Activated naive CD8-positive, alpha-beta T cell treated with anti-CD3 and anti-CD28 coated beads for 36 hours (primary cell): ENCODE data around the gene GJA10. TPM values are rescaled to one million over a fixed set of nuclear protein-coding genes. Genes with fewer than 3 reads are reported as not detected.
A peak's percentile ranks its signal among the peaks of the same experiment; 100 is the strongest.
"Not testable (repeated sequence)": the region's sequence is repeated elsewhere in the genome, so short reads cannot be mapped to it uniquely, and the experiment has no call there.

Experiments
- DNase-seq: peaks from one replicate; pipeline ENCODE4 v3.0.0; 2021
- H3K27ac Mint-ChIP-seq: one replicate; pipeline ENCODE4 v1.8.0; 2022; ENCODE audit warnings: mild to moderate bottlenecking, moderate library complexity, mixed read lengths
- H3K27me3 Mint-ChIP-seq: one replicate; pipeline ENCODE4 v1.8.0; 2022; ENCODE audit warnings: mild to moderate bottlenecking, mixed read lengths
- H3K36me3 Mint-ChIP-seq: one replicate; pipeline ENCODE4 v1.8.0; 2021; ENCODE audit warnings: mild to moderate bottlenecking, mixed read lengths
- H3K4me1 Mint-ChIP-seq: one replicate; pipeline ENCODE4 v1.8.0; 2021; ENCODE audit warnings: mixed read lengths
- H3K4me3 Mint-ChIP-seq: one replicate; pipeline ENCODE4 v1.8.0; 2022; ENCODE audit warnings: mild to moderate bottlenecking, moderate library complexity, mixed read lengths
- H3K9me3 Mint-ChIP-seq: one replicate; pipeline ENCODE4 v1.8.0; 2022; ENCODE audit warnings: mixed read lengths
- total RNA-seq, 2 experiments: library from RNA; stranded (reverse); gene quantifications; one replicate each; pipeline ENCODE4 v1.2.3, GENCODE V29; 2021

Gene GJA10
- total RNA-seq, 2 experiments from 2014 or later, result not detected

DNA sequence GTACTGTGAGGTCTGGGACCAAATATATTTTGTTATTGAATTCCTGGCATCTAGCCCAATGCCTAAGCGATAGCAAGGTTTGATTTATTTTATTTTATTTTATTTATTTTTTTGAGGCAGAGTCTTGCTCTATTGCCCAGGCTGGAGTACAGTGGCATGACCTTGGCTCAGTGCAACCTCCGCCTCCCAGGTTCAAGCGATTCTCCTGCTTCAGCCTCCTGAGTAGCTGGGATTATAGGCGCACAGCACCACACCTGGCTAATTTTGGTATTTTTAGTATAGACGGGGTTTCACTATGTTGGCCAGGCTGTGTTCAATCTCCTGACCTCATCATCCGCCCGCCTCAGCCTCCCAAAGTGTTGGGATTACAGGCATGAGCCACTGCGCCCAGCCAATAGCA lies 1.7 kb upstream of the GJA10 start:
- H3K27me3 Mint-ChIP-seq, result peaks cover 64% of the 10 kb centered on the region

DNA sequence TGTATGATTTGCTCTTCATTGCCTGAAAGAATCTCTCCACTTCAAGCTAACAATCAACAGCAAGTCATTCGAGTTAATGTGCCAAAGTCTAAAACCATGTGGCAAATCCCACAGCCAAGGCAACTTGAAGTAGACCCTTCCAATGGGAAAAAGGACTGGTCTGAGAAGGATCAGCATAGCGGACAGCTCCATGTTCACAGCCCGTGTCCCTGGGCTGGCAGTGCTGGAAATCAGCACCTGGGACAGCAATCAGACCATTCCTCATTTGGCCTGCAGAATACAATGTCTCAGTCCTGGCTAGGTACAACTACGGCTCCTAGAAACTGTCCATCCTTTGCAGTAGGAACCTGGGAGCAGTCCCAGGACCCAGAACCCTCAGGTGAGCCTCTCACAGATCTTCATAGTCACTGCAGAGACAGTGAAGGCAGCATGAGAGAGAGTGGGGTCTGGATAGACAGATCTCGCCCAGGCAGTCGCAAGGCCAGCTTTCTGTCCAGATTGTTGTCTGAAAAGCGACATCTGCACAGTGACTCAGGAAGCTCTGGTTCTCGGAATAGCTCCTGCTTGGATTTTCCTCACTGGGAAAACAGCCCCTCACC lies 1.1 kb downstream of the GJA10 start:
- H3K27ac Mint-ChIP-seq, result no peak overlapping the region
- DNase-seq, result no peak
- H3K9me3 Mint-ChIP-seq, result no peaks in the 10 kb centered on the region
- peaks cover 6% of the 10 kb centered on the region for H3K4me1 Mint-ChIP-seq
- no peaks in the 10 kb centered on the region for H3K36me3 Mint-ChIP-seq
- peaks cover 57% of the 10 kb centered on the region for H3K27me3 Mint-ChIP-seq
- no peak overlapping the region for H3K4me3 Mint-ChIP-seq

More for the DNA sequence above, 1.7 kb upstream of the GJA10 start:
- not testable (repeated sequence) for H3K36me3 Mint-ChIP-seq, H3K27ac Mint-ChIP-seq, H3K9me3 Mint-ChIP-seq, H3K4me3 Mint-ChIP-seq, DNase-seq
- H3K4me1 Mint-ChIP-seq, result peaks cover 11% of the 10 kb centered on the region

DNA sequence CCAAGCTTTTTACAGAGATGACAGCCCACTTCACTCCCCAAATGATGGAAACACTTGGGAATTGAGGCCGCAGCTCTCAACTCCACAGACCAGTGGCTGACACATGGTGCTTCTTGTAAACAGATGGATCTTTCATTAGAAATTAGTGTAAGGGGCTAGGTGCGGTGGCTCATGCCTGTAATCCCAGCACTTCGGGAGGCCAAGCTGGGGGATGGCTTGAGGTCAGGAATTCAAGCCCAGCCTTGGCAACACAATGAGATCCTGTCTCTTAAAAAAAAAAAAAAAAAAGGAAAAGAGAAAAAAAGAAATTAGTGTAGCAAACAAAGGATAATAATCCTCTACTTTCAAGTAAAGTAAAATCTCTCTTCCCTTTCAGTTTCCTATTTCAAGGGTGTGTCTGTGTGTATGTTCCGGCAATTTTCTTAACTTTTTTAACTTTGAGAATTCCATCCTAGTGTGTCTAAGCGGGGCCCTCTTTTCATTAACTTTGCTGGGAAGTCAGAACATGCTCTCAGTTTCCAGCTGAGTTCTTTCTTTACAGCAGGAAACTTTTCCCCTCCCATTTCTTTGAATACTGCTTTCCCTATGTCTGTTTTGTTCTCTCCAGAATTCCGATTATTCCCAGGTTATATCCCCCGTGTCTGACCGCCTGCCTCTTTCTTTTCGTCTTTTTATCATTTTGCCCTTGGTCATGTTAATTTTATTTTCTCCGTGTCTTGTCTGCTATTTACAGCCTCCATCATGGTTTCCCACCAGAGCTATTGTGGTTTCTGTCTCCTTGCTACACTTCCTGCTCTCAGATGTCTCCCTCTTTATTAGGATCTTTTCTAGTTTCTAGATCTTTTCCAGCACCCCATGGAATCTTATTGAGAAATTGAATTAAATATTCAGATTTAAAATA lies 16.0 kb downstream of the GJA10 start:
- H3K9me3 Mint-ChIP-seq, H3K36me3 Mint-ChIP-seq, H3K4me1 Mint-ChIP-seq, H3K27ac Mint-ChIP-seq, DNase-seq, H3K27me3 Mint-ChIP-seq: not testable (repeated sequence)
- H3K4me3 Mint-ChIP-seq, result peak overlapping the region; percentile 23

DNA sequence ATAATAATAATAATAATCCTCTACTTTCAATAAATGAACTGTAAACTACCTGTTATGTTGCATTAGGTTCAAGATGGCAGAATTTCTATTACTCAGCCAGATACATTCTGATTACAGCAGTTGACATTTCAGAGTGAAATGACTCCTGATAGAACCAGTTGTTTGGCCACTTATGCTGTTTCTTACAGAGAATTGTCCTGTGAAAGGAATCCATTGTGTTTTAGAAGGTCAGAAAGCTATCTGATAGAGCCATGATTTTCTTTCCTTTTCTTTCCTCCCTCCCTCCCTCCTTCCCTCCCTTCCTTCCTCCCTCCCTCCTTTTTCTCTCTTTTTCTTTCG lies 16.6 kb downstream of the GJA10 start:
- H3K4me1 Mint-ChIP-seq, result peaks cover 10% of the 10 kb centered on the region
- H3K36me3 Mint-ChIP-seq, result no peaks in the 10 kb centered on the region
- DNase-seq, result no peak
- no peaks in the 10 kb centered on the region for H3K27me3 Mint-ChIP-seq
- H3K27ac Mint-ChIP-seq, result no peak overlapping the region
- no peaks in the 10 kb centered on the region for H3K9me3 Mint-ChIP-seq
- H3K4me3 Mint-ChIP-seq, result no peak overlapping the region

DNA sequence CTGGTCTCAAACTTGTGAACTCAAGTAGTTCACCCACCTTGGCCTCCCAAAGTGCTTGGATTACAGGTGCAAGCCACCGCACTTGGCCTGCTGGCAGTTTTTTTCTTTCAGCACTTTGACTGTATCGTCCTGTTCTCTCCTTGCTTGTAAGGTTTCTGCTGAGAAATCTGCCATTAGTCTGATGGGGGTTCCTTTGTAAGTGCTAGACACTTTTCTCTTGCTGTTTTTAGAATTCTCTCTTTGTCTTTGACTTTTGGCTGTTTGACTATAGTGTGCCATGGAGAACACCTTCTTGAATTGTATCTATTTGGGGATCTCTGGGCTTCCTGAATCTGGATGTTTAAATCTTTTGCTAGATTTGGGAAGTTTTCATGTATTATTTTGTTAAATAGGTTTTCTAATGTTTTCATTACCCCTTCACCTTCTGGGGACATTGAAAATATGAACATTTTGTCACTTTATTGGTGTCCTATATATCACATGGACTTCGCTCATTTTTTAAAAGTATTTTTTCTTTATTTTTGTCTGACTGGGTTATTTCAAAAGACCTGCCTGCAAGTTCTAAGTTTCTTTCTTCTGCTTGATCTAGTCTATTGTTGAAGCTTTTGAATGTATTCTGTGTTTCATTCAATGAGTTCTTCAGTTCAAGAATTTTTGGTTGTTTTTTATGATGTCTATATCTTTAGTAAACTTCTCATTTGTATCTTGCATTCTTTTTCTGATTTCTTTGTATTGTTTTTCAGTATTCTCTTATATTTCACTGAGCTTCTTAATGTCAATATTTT lies 22.1 kb downstream of the GJA10 start:
- Mint-ChIP-seq H3K4me1 (peaks cover 10% of the 10 kb centered on the region), H3K9me3 (peaks cover 9% of the 10 kb centered on the region), H3K4me3 (no peak overlapping the region), H3K27ac (no peak overlapping the region), H3K36me3 (peaks cover 6% of the 10 kb centered on the region), H3K27me3 (no peaks in the 10 kb centered on the region)
- DNase-seq, result no peak

DNA sequence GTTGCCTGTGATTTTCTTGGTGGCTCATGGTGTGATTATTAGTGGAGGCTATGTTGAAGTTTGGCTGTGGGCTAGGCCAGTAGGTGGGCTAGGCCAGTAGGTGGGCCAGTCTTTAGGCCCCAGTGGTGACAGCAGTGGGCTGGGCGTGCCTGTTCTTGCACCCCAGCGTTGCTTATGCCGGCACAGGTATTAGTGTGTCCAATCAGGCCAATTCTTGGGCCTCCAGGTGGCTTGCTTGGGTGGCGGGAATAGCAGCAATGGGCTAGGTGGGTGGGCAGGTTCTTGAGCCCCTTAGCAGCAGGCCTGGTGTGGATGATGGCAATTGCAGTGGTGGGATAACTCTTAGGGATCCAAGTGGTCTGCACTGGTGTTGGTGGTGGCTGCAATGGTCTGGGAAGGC lies 22.9 kb downstream of the GJA10 start:
- peaks cover 10% of the 10 kb centered on the region for H3K4me1 Mint-ChIP-seq
- peaks cover 9% of the 10 kb centered on the region for H3K9me3 Mint-ChIP-seq
- no peak overlapping the region for H3K27ac Mint-ChIP-seq
- no peak for DNase-seq
- H3K27me3 Mint-ChIP-seq, result no peaks in the 10 kb centered on the region
- peaks cover 6% of the 10 kb centered on the region for H3K36me3 Mint-ChIP-seq
- H3K4me3 Mint-ChIP-seq, result no peak overlapping the region

DNA sequence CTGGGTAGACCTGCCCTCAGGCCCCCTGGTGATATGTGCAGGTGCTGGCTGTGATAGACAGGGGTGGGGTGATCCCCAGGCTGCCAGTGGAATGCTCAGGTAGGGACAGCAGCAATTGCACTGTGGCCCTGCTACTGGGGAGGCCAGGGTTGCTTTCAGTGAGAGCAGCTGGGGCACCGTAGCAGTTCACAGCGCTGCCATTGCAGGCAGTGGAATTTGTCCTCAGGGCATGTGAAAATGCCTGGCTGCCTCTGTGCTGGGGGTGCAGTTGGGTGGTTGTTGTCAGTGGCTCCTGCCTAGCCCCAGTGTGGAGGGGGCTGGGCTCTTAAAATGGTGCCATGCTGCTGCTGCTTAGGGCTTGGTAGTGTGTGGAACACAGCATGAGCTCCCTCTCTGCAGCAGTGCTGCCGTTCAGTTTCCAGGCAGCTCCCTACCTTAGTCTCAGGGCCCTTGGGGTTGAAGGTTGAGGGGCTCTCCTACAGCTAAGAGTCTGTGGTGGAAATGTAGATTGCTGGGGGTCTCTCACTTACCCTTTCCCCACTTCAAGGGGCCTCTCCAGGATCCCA lies 23.6 kb downstream of the GJA10 start:
- peaks cover 6% of the 10 kb centered on the region for H3K36me3 Mint-ChIP-seq
- peaks cover 10% of the 10 kb centered on the region for H3K4me1 Mint-ChIP-seq
- H3K4me3 Mint-ChIP-seq, result no peak overlapping the region
- H3K27ac Mint-ChIP-seq, result no peak overlapping the region
- H3K9me3 Mint-ChIP-seq, result peaks cover 9% of the 10 kb centered on the region
- DNase-seq, result no peak
- no peaks in the 10 kb centered on the region for H3K27me3 Mint-ChIP-seq

DNA sequence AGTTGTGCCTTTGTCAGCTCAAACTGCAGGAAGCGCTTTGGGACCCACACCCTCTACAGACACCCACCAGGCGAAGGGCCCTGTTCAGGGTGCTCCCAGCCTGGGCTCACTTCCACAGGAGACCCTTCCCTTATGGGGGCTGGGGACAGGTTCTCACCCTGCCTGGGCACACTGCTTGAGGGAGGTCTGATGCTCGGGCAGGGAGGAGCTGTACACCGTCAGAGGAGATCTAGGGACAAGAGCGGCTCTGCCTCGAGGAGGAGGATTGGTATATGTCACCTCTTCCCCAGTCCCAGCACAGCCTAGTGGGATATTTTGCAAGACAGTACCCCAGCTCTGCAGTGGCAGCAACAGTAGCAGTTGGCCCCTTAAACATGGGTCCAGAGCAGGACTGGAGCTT lies 26.9 kb downstream of the GJA10 start:
- DNase-seq, result no peak
- Mint-ChIP-seq H3K9me3 (peaks cover 11% of the 10 kb centered on the region), H3K4me1 (peaks cover 14% of the 10 kb centered on the region), H3K4me3 (no peak overlapping the region), H3K27me3 (peaks cover 4% of the 10 kb centered on the region), H3K36me3 (peaks cover 11% of the 10 kb centered on the region), H3K27ac (no peak overlapping the region)

DNA sequence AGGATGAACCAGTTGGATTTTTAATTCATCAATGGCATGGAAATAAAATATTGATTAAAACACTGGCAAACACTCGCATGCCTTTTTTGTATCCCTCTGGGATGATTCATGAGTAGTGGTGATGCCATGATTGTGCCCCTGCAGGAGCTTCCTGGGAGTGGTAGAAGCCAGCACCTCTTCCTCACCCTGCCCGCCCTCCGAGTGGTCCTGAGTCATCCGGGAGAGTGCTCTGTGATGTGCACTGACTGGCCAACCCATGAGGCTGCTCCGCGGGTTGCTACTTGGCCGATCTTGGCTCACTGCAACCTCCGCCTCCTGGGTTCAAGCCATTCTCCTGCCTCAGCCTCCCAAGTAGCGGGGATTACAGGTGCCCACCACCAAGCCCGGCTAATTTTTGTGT lies 27.4 kb downstream of the GJA10 start:
- peaks cover 4% of the 10 kb centered on the region for H3K27me3 Mint-ChIP-seq
- no peak for DNase-seq
- H3K4me3 Mint-ChIP-seq, result no peak overlapping the region
- H3K4me1 Mint-ChIP-seq, result peaks cover 17% of the 10 kb centered on the region
- peaks cover 10% of the 10 kb centered on the region for H3K36me3 Mint-ChIP-seq
- H3K27ac Mint-ChIP-seq, result no peak overlapping the region
- peaks cover 7% of the 10 kb centered on the region for H3K9me3 Mint-ChIP-seq

DNA sequence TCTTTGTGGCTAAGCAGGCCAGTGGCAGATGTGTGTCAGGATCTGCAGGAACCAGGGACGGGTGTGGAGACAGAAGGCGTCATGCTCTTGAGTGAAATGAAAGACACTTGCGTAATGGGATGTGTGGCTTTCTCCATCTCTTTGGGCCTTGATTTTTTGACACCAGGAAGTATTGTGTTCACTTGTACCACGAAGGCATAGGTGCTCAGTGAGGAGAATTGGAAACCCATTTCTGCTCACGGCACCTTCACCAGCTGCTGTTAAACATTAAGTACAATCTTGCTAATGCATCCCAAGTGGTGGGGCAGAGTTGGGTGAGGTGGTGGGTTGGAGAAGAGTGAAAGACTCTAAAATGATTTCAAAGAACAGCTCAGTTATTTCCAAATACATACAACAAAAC lies 30.0 kb downstream of the GJA10 start:
- no peak for DNase-seq
- H3K4me1 Mint-ChIP-seq, result peaks cover 42% of the 10 kb centered on the region
- H3K27me3 Mint-ChIP-seq, result peaks cover 4% of the 10 kb centered on the region
- no peak overlapping the region for H3K27ac Mint-ChIP-seq
- peaks cover 3% of the 10 kb centered on the region for H3K9me3 Mint-ChIP-seq
- H3K4me3 Mint-ChIP-seq, result no peak overlapping the region
- peaks cover 32% of the 10 kb centered on the region for H3K36me3 Mint-ChIP-seq

DNA sequence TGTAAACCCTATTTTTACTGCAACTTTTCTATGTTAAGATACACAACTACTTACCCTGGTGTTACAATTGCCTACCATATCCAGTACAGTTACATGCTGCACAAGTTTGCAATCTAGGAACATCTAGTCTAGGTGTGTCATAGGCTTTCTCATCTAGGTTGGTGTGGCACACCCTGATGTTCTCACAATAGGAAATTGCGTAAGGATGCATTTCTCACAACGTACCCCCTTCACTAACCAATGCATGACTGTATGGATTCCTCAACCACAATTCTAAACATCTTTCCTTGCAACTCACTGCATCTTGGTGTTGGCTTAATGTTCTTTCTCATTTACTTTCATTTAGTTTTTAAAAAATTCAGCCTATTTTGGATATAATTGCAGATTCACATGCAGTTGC lies 31.6 kb downstream of the GJA10 start:
- H3K4me3 Mint-ChIP-seq, result no peak overlapping the region
- no peak for DNase-seq
- peaks cover 53% of the 10 kb centered on the region for H3K4me1 Mint-ChIP-seq
- peaks cover 5% of the 10 kb centered on the region for H3K9me3 Mint-ChIP-seq
- peak overlapping the region; percentile 74 for H3K27ac Mint-ChIP-seq
- peaks cover 46% of the 10 kb centered on the region for H3K36me3 Mint-ChIP-seq
- peaks cover 4% of the 10 kb centered on the region for H3K27me3 Mint-ChIP-seq

DNA sequence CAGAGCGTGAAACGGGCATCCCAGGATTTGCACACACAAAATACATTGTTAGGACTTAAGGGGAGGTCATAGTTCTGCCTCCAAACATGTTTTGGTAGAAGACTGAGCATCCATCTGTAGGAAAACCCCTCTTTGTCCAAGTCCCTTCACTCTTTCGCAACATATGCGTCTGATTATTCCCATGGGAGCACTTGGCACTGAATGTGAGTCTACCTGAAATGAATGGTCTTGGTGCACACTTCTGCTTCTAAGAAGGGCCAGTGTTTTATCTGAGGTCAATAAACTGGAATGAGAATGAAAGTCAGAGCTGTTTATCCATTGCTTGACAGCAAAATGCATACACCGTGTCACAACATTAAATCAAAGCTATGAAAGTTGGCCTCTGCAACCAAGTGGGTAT lies 33.0 kb downstream of the GJA10 start:
- Mint-ChIP-seq H3K4me3 (no peak overlapping the region), H3K4me1 (peaks cover 58% of the 10 kb centered on the region), H3K36me3 (peaks cover 56% of the 10 kb centered on the region), H3K27ac (no peak overlapping the region), H3K27me3 (peaks cover 4% of the 10 kb centered on the region), H3K9me3 (peaks cover 5% of the 10 kb centered on the region)
- DNase-seq, result no peak

DNA sequence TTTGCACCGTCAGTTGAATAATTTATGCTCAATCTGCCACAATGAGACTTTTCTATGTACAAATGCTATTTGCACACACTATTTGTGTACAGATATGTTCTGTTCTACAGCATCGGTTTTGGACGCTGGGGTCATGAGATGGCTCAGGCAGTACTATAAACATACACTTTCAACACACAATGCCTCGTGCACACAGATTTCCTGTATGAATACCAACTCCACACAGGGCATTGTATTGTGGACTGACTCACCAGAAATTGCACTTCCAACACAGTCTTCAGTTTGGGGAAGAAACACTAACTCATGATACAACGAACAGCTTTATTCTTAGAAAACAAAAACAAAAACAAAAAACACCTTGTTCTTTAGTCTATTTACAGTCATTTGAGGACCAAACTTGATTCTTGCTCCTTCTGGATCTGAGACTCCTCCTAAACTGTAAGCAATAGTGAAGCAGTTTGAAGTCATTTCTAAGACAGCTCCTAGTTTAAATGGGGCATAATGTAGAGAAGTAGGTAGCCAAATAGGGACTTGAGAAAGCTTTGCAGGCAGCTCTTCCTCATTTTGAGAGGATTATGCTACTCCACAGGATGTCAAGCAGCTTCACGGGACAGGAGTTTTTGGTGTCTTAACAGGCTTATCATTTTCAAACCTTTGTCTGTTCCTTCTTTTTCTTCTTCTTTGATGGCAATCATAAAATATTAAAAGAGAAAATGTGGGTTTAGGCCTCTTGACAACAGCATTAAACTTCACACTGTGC lies 33.7 kb downstream of the GJA10 start:
- Mint-ChIP-seq H3K9me3 (peaks cover 5% of the 10 kb centered on the region), H3K4me3 (no peak overlapping the region), H3K27me3 (peaks cover 4% of the 10 kb centered on the region), H3K36me3 (peaks cover 59% of the 10 kb centered on the region), H3K4me1 (peaks cover 63% of the 10 kb centered on the region), H3K27ac (peak overlapping the region; percentile 80)
- no peak for DNase-seq

DNA sequence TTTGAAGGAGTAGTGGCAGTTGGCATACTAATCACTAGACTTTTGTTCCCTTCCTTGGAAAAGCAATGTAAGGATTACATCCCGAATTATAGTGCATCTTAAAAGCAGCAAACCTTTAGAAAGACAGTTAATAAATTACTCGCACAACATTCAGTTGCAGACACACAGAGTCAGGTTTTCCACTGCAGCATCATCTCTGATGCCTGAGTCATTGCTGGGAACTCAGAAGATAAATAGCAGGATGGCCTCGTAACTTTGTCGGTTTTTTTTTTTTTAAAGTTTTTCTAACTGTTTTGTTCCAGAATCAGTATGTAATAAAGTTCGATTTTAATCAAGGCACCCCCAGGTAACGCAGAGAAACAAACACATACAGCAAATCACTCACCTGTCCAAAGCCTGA lies 34.3 kb downstream of the GJA10 start:
- H3K9me3 Mint-ChIP-seq, result peaks cover 5% of the 10 kb centered on the region
- H3K4me3 Mint-ChIP-seq, result no peak overlapping the region
- H3K4me1 Mint-ChIP-seq, result peaks cover 69% of the 10 kb centered on the region
- H3K27me3 Mint-ChIP-seq, result peaks cover 4% of the 10 kb centered on the region
- H3K36me3 Mint-ChIP-seq, result peaks cover 65% of the 10 kb centered on the region
- H3K27ac Mint-ChIP-seq, result peak overlapping the region; percentile 80
- DNase-seq, result no peak
